Natural killer cell (primary cell): ENCODE measurements around the gene SHISAL1. TPM values are rescaled to one million over a fixed set of nuclear protein-coding genes. Genes with fewer than 3 reads are reported as not detected.

Source experiments
- ATAC-seq, 3 donors: fragments of 150-1000 bp in 2 of 3; fragments of 200-7000 bp in 1 of 3; cut with Tn5 transposase; 1 replicate in 1 of 3; 2 replicates in 2 of 3; pipeline ENCODE4 v1.10.0; 2021; ENCODE audit warnings: mild to moderate bottlenecking in 2 of 3, moderate library complexity in 2 of 3
- DNase-seq, 2 donors: peaks; one replicate each; pipeline versions ENCODE4 v3.0.0 to v3.0.0-alpha.2; 2013 to 2021; ENCODE audit warnings: mixed read lengths in 1 of 2
- H3K27ac ChIP-seq: one replicate; pipeline ENCODE4 v1.5.1; 2013; ENCODE audit warnings: mild to moderate bottlenecking, low read length
- H3K27me3 ChIP-seq: one replicate; pipeline ENCODE4 v1.6.1; 2013; ENCODE audit warnings: low read length; ENCODE audit not compliant: control insufficient read depth, insufficient read depth
- H3K36me3 ChIP-seq: one replicate; pipeline ENCODE4 v1.6.1; 2013; ENCODE audit warnings: low read length; ENCODE audit not compliant: control insufficient read depth, insufficient read depth
- H3K4me1 ChIP-seq: one replicate; pipeline ENCODE4 v1.6.1; 2013; ENCODE audit warnings: low read length; ENCODE audit not compliant: control insufficient read depth, insufficient read depth
- H3K4me3 ChIP-seq: one replicate; pipeline ENCODE4 v1.5.1; 2013; ENCODE audit warnings: low read length
- H3K9me3 ChIP-seq: one replicate; pipeline ENCODE4 v1.6.1; 2013; ENCODE audit warnings: low read length; ENCODE audit not compliant: control insufficient read depth, insufficient read depth
- H3K27ac Mint-ChIP-seq, 2 donors: one replicate each; pipeline ENCODE4 v1.8.0; 2022; ENCODE audit warnings: mild to moderate bottlenecking in 2 of 2, mixed read lengths in 2 of 2, moderate library complexity in 1 of 2
- H3K27me3 Mint-ChIP-seq, 2 donors: one replicate each; pipeline ENCODE4 v1.8.0; 2022; ENCODE audit warnings: low read depth in 2 of 2, mixed read lengths in 2 of 2
- H3K36me3 Mint-ChIP-seq: one replicate; pipeline ENCODE4 v1.8.0; 2022; ENCODE audit warnings: mixed read lengths
- H3K4me1 Mint-ChIP-seq, 2 donors: one replicate each; pipeline ENCODE4 v1.8.0; 2022; ENCODE audit warnings: mixed read lengths in 2 of 2
- H3K4me3 Mint-ChIP-seq: one replicate; pipeline ENCODE4 v1.8.0; 2022; ENCODE audit warnings: mild to moderate bottlenecking, moderate library complexity, mixed read lengths
- H3K9me3 Mint-ChIP-seq, 2 donors: one replicate each; pipeline ENCODE4 v1.8.0; 2022; ENCODE audit warnings: mixed read lengths in 2 of 2
- CTCF ChIP-seq: fragments of 200-600 bp; IDR thresholded peaks from one replicate; pipeline ENCODE4 v1.8.0; 2022; ENCODE audit warnings: antibody characterized with exemption
- WGBS: methylation state at CpG from one replicate; pipeline ENCODE4 v1.1.7; 2013; ENCODE audit warnings: missing lambda C conversion rate; ENCODE audit not compliant: insufficient coverage; 5-methylcytosine and 5-hydroxymethylcytosine counted together
- intact Hi-C: fragments of 100-400 bp; cut with micrococcal nuclease; formaldehyde crosslinking; loops from one replicate; pipeline ENCODE4 v1.14.2; 2022
- total RNA-seq, 4 donors: library from RNA; stranded (reverse); fragments of 120-200 nt in 1 of 4; gene quantifications; one replicate each; pipeline versions ENCODE4 v1.2.3 to v1.2.4, GENCODE V29; 2013 to 2022

The SHISAL1 gene
- total RNA-seq, 3 donors from 2014 or later (not counting 1 experiment from before 2014, with no cell fraction given), result not detected

- Histone ChIP-seq H3K36me3 (no peaks in the 10 kb centered on the region), H3K27me3 (no peaks in the 10 kb centered on the region), H3K9me3 (no peaks in the 10 kb centered on the region), H3K4me3 (no peak overlapping the region), H3K4me1 (peaks cover 31% of the 10 kb centered on the region), H3K27ac (no peak overlapping the region)
- Mint-ChIP-seq H3K27ac (no peak overlapping the region), H3K36me3 (no peaks in the 10 kb centered on the region), H3K4me1 (peaks cover 16 to 17% of the 10 kb centered on the region in 2 donors), H3K4me3 (no peak overlapping the region), H3K27me3 (no peaks in the 10 kb centered on the region), H3K9me3 (no peaks in the 10 kb centered on the region)
- WGBS, result 86% methylated on average over 16 of the region's 16 CpGs
- intact Hi-C loops, result no loop called here
- DNase-seq, result no peak
- no peak for TF ChIP-seq CTCF
- no peak for ATAC-seq
Observed at GRCh38 chr22:44313385-44314006, 745 bp upstream of the SHISAL1 start.

- Histone ChIP-seq H3K4me3 (no peak overlapping the region), H3K9me3 (no peaks in the 10 kb centered on the region), H3K27me3 (no peaks in the 10 kb centered on the region), H3K4me1 (peaks cover 31% of the 10 kb centered on the region), H3K27ac (no peak overlapping the region), H3K36me3 (no peaks in the 10 kb centered on the region)
- TF ChIP-seq CTCF, result no peak
- Mint-ChIP-seq H3K36me3 (no peaks in the 10 kb centered on the region), H3K27ac (no peak overlapping the region), H3K27me3 (no peaks in the 10 kb centered on the region), H3K9me3 (no peaks in the 10 kb centered on the region), H3K4me3 (no peak overlapping the region), H3K4me1 (peaks cover 16 to 17% of the 10 kb centered on the region in 2 donors)
- DNase-seq (no peak), ATAC-seq (no peak)
- WGBS, result 28% methylated on average over 3 of the region's 3 CpGs
- intact Hi-C loops, result no loop called here
Observed at GRCh38 chr22:44311855-44312170, 938 bp downstream of the SHISAL1 start.

GRCh38 chr22:44311104-44311854, 1.5 kb downstream of the SHISAL1 start:
- no peaks in the 10 kb centered on the region for H3K27me3 Mint-ChIP-seq
- no peaks in the 10 kb centered on the region for H3K36me3 Mint-ChIP-seq
- no peaks in the 10 kb centered on the region for H3K9me3 Mint-ChIP-seq

More at GRCh38 chr22:44311104-44311854, 1.5 kb downstream of the SHISAL1 start:
- no peak for TF ChIP-seq CTCF
- Mint-ChIP-seq H3K27ac (no peak overlapping the region), H3K4me3 (no peak overlapping the region), H3K4me1 (peaks cover 16 to 17% of the 10 kb centered on the region in 2 donors)
- no peak overlapping the region for H3K27ac ChIP-seq
- H3K36me3 ChIP-seq, result no peaks in the 10 kb centered on the region
- no peak for DNase-seq
- ATAC-seq, result no peak
- intact Hi-C loops, result no loop called here
- no peaks in the 10 kb centered on the region for H3K27me3 ChIP-seq
- H3K4me3 ChIP-seq, result no peak overlapping the region
- H3K4me1 ChIP-seq, result peaks cover 31% of the 10 kb centered on the region
- WGBS, result 86% methylated on average over 10 of the region's 10 CpGs
- no peaks in the 10 kb centered on the region for H3K9me3 ChIP-seq
